ELF-1 (cell line): Measurements from ENCODE around the gene HLA-A.
"Not testable (repeated sequence)": the region's sequence is repeated elsewhere in the genome, so short reads cannot be mapped to it uniquely, and the experiment has no call there.

Experiments used
- DNase-seq: peaks from one replicate; pipeline ENCODE4 v3.0.0-alpha.2; 2016; ENCODE audit warnings: low read depth, low spot score

Gene HLA-A

DNA sequence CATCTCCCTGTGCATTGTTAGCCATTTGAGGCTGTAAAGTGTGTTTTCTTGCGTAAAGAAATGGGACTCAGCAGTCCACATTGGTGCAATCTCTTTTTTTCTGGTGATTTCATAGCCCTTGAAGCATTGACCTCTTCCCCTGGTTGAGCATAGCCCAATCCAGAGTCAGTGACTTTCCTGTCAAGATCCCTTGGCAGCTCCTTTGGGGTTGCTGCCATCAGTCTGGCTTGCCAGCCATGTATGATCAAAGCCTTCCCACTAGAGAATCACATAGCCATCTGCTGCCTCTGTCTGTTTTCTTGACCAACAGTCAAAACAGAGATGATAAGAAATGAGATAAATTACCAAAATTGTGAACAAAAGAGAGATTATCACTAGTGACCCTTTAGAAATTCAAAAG is 19.6 kb downstream of the HLA-A start:
- no peak for DNase-seq

DNA sequence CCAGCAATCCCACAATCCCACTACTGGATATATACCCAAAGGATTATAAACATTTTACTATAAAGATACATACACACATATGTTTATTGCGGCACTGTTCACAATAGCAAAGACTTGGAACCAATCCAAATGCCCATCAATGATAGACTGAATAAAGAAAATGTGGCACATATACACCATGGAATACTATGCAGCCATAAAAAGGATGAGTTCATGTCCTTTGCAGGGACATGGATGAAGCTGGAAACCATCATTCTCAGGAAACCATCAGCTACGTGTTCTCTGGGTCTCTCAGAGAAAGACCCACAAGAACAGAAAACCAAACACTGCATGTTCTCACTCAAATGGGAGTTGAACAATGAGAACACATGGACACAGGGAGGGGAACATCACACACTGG is 21.4 kb downstream of the HLA-A start:
- DNase-seq: not testable (repeated sequence)

DNA sequence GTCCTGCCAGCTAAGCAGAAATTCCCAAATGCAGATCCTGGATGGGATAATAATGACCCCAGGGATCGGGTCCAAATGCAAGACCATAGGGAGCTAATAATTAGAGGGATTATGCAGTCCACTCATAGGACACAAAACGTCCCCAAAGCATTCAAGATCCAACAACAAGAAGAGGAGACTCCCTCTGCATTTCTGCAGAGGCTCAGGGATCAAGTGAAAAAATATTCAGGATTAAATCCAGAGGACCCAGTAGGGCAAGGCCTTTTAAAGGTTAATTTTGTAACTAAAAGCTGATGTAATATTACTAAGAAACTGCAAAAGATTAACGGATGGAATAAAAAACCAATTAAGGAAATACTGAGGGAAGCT is 22.2 kb downstream of the HLA-A start:
- no peak for DNase-seq

GRCh38 chr6:29964887-29965562 is 22.7 kb downstream of the HLA-A start:
- peak; percentile 88 for DNase-seq

- DNase-seq: peak; percentile 51
Observed at GRCh38 chr6:29965563-29965872, 23.2 kb downstream of the HLA-A start.

DNA sequence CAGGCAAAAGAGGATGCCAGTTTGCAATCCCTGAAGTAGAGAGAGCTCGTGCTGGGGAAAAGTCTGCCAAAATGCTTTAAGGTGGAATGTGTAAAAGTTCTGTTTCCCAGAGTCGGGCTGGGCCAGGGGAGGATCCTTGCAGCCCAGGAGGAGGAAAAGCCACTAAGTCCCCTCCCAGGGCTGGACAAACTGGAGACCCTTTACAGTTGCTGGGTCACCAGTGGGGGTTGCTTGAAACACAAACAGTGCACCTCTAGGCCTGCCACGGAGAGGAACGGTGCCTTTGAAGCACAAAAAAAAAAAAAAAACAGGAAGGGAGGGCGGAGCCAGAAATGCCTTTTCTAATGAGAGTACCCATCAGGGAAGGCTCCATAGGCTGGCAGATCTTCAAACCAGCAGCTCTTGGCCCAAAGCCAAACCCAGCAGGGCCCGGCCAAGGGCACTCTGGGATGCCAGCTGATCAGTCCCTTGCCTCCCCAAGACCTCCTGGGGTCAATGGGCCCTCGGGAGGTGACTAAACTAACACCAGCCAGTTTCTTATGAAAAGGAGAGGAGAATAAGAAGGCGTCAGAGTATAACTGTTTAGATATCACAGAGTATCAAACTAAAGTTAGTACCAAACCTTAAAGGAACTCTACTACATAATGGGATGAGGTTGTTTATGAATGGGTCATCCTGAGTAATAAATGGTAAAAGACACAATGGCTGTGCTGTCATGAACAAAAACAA is 23.7 kb downstream of the HLA-A start:
- DNase-seq: peak; percentile 69

DNA sequence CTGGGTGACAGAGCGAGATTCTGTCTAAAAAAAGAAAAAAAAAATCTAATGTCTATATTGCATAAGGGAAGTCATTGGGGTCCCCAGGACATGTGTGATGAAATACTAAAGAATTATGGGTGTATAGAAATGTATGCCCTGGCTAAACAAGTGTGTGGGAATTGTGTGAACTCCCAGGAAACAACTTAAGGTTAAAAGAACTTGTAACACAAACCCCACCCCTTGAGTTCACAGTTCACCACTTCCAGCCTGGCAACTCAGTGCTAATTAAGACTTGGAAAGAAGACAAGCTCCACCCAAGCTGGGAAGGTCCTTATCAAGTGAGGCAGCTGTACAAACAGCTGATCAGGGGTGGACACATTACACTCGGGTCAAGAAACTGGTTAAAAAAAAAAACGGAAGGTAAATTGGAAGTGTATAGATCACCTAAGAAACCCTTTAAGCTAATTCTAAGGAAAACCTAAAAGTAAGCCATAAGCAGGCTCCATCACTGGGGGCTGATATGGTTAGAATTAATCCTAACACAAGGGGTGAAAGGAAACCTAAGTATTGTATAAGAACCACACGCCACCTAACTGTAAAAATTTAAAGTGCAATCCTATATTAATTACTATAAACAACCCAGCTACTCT is 25.2 kb downstream of the HLA-A start:
- no peak for DNase-seq

- no peak for DNase-seq
Observed at GRCh38 chr6:29968130-29968529, 25.8 kb downstream of the HLA-A start.

DNA sequence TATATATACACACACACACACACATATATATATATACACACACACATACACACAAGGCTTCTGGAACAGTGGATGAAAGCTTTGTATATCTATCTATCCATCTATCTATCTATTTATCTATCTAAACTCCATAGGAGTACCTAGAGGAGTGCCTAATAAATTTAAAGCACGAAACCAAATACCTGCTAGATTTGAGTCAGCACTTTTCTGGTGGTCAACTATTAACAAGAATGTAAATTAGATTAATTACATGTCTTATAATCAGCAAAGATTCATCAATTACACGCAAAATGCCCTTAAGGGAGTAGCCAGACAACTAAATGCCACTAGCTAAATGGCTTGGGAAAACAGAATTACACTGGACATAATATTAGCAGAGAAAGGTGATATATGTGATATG is 26.6 kb downstream of the HLA-A start:
- DNase-seq: no peak

- no peak for DNase-seq
Observed at GRCh38 chr6:29970711-29971110, 28.4 kb downstream of the HLA-A start.

DNA sequence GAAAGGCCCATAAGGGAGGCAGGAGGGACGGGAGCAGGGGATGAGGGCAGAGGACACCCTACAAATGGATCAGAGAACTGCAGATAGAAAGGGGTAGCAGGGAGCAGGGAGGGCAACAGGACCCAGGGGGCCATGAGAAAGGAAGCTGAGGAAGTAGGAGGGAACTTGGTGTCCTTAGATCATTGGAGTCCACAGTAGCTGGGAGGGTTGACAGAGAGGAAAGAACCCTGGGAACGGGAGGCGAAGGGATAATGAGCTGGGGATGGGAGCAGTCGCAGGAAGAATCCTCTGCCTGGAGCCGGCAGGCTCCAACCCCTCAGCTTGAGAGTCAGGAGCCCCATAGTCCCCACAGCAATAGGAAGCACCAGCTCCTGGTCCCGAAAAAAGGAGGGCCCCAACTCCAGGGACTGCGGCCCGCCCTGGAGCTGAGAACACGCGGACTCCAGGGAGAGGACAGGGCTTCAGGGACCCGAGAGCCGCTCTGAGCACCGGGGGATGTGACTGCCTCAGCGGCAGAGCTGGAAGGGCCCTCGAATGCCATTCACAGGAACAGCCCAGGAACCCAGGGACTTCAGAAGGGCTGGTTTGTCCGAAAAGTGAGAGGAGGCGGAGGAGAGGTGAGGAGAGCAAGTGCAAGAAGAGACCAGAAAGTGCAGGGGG is 32.7 kb downstream of the HLA-A start:
- peak; percentile 43 for DNase-seq

- no peak for DNase-seq
Observed at GRCh38 chr6:29975561-29975907, 33.2 kb downstream of the HLA-A start.

GRCh38 chr6:29976253-29976587 is 33.9 kb downstream of the HLA-A start:
- no peak for DNase-seq

GRCh38 chr6:29976588-29977424 is 34.5 kb downstream of the HLA-A start:
- peak; percentile 84 for DNase-seq

DNA sequence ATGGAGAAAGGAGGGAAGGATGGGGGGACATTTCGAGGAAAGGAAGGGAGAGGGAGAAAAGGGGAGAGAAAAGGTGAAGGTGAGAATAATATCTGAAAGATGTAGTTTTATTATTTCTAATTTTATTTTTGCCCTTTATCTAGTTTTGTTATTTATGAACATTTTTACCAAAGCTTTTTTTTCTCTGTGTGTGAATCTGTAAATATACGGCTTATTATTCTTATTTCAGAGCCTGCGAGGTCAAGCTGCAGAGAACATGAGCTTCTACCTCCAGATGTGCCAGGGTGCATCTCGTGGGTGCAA is 35.0 kb downstream of the HLA-A start:
- DNase-seq: no peak

- not testable (repeated sequence) for DNase-seq
Observed at GRCh38 chr6:29980013-29980412, 37.7 kb downstream of the HLA-A start.

DNA sequence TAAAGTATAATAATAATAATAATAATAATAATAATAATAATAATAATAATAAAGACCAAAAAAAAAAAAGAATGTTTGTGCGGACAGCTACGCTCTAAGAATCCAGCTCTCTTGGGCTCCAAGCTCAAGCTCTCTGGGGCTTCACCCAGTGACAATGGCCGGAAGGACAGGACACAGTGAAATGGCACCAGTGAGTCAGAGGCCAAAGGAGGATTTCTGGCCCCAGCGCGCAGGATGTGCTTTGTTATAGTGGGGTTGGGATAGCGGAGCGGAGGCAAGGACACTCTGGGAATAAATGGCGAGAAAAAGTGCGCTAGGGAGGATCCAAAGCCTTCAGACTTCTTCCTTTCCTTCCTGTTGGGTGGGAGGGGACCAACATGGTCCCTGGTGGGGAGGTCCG is 38.2 kb downstream of the HLA-A start:
- DNase-seq: no peak

DNA sequence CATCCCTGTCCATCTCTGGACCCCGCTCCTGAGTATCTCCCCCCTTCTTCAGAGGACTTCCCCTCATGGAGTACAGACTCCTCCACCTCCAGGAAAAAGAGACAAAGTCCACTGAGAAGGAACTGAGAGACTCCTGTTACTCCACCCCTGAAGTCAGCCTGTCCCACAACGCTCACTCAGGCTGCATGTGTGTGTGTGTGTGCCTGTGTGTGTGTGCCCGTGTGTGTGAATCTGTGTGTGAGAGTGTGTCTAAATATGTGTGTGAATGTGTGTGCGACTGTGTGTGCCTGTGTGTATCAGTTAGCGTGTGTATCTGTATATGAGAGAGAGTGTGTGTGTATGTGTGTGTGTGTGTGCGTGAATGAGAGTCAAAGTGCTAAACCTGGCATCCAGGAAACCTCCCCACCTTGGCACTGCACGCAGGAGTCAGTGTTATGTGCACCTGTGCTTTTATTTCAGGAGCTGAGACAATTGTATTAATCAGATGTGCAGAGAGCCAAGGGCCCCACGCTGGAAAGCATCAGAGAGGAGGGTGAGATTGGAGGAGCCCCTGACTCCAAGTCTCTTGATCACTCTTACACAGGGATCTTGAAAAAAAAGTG is 39.0 kb downstream of the HLA-A start:
- no peak for DNase-seq

- no peak for DNase-seq
Observed at GRCh38 chr6:29982097-29982496, 39.8 kb downstream of the HLA-A start.

DNA sequence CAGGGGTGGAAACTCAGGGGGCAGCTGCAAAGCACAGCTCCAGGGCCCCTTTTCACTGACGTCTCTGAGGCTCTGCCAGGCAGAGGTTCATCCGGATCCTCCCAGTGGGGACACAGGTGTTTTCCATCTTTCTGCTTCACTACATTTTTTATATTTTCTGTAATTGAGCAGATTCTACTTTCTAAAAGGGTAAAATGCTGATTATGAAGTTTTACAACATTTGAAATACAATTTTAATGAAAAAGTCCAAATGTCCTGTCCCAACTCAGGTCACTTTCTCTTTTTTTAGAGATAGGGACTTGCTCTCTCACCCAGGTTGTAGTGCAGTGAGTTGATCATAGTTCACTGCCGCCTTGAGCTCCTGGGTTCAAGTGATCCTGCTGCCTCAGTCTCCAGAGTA is 41.9 kb downstream of the HLA-A start:
- DNase-seq: no peak

DNA sequence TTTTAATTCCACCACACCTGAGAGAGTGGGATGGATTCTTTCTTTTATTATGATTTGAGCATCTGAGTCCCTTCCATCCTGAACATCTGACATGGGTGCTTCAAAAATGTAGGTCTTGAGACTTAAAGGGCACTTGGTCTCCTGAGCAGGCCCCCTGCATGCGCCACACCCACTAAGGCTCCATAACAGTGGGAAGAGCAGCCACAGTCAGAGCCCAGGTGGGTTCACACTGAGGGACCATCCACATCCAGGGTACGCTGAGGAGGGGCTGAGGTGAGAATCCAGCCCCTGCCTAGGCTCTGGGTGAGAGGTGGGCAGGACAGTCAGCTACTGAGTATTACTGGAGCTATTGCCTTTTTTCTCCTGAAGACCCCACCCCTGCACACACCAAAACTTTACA is 42.7 kb downstream of the HLA-A start:
- no peak for DNase-seq
